ENCODE results near the gene RHO.

GRCh38 chr3:129584631-129585030 lies 56.2 kb downstream of the RHO start:
- TF ChIP-seq CTCF (IDR thresholded peaks at IDR 0.05; ENCODE audit: insufficient read depth, low read length, poor library complexity, severe bottlenecking), result no peak
- no peak for TF ChIP-seq EZH2phosphoT487 (conservative IDR thresholded peaks at IDR 0.05; ENCODE audit: low read length)
